Motor neuron (in vitro differentiated cells): ENCODE results near the gene LRRC27. TPM values are rescaled to one million over a fixed set of nuclear protein-coding genes. Genes with fewer than 3 reads are reported as not detected.

ENCODE experiments used
- ATAC-seq, 8 experiments: fragments of 200-7000 bp; cut with Tn5 transposase; replicated peaks in 6 of 8; 2 replicates each; pipeline ENCODE4 v1.8.0; 2021; ENCODE audit warnings: mild to moderate bottlenecking in 8 of 8, moderate library complexity in 8 of 8
- H3K27ac ChIP-seq, 2 donors: fragments of 250-450 bp; sonication (Bioruptor Pico); 2 replicates each; pipeline ENCODE4 v1.9.0; 2021; ENCODE audit warnings: antibody characterized with exemption in 2 of 2, mild to moderate bottlenecking in 2 of 2, moderate library complexity in 1 of 2
- H3K4me1 ChIP-seq, 2 donors: fragments of 250-450 bp; sonication (Bioruptor Pico); replicated peaks in 1 of 2; 2 replicates each; pipeline ENCODE4 v1.6.1; 2021; ENCODE audit warnings: antibody characterized with exemption in 2 of 2, mild to moderate bottlenecking in 2 of 2, moderate library complexity in 1 of 2
- H3K4me3 ChIP-seq, 5 donors: fragments of 250-450 bp; sonication (Bioruptor Pico); 2 replicates each; pipeline ENCODE4 v1.9.0; 2021; ENCODE audit warnings: antibody characterized with exemption in 5 of 5, mild to moderate bottlenecking in 5 of 5, moderate library complexity in 4 of 5
- WGBS, 10 experiments: fragments of 450-650 bp; shearing (Covaris generic); methylation state at CpG; one replicate each; pipeline ENCODE4 v1.0.0; 2022; 5-methylcytosine and 5-hydroxymethylcytosine counted together
- in situ Hi-C, 9 experiments: fragments of 400-800 bp; cut with MboI; loops; one replicate each; pipeline ENCODE4 v1.15.0; 2021; ENCODE audit warnings: low sequenced_read_pairs in 9 of 9, low pct_unique_long_range_greater_than_20kb in 2 of 9; ENCODE audit not compliant: unreplicated experiment in 9 of 9
- total RNA-seq, 8 experiments: library from RNA; unstranded; fragments of 300-600 nt; gene quantifications; 2 replicates each; pipeline versions ENCODE4 v1.2.3 to v1.2.4, GENCODE V29; 2022

Gene LRRC27
- total RNA-seq, 8 experiments from 2014 or later, result 7.2 to 21.5 (median 15.1) TPM

DNA sequence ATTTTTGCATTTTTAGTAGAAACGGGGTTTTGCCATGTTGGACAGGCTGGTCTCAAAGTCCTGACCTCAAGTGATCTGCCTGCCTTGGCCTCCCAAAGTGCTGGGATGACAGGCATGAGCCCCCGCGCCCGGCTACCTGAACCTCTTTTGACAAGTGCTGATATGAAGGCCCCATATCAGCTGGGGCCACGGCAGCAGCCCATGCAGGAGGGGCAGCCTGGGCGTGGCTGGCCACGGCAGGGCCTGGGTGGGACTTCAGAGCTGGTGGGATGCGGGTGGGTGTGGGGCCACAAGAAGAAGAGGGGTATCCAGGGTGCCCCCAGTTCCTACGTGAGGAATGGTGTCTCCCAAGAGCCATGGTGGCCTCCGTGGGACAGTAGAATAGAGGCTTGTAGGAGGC lies 6.9 kb downstream of the LRRC27 start:
- 67 to 100% (median 95%) methylated on average over 1 to 4 of the region's 10 CpGs; no CpG with 5 or more reads in 6 of the 10 experiments for WGBS, 10 experiments
- H3K4me3 ChIP-seq, result no peak overlapping the region
- ATAC-seq, result no peak
- no peak overlapping the region for H3K27ac ChIP-seq
- peaks cover 14 to 24% of the 10 kb centered on the region in 2 donors for H3K4me1 ChIP-seq
- in situ Hi-C loops, result loop anchor here in 4 of 9 experiments (25.0 kb wide), 2 partner anchors 102 to 127 kb away; no protein-coding TSS in a partner anchor

- in situ Hi-C loops, result loop anchor here in 4 of 9 experiments (25.0 kb wide), 2 partner anchors 102 to 127 kb away; no protein-coding TSS in a partner anchor
- Histone ChIP-seq H3K4me3 (no peak overlapping the region), H3K27ac (no peak overlapping the region), H3K4me1 (peaks cover 14 to 24% of the 10 kb centered on the region in 2 donors)
- ATAC-seq, result no peak
- 87 to 100% (median 100%) methylated on average over 1 to 3 of the region's 11 CpGs; no CpG with 5 or more reads in 3 of the 10 experiments for WGBS, 10 experiments
Measured at GRCh38 chr10:132339276-132339675, 7.3 kb downstream of the LRRC27 start.

- in situ Hi-C loops, result loop anchor here in 5 of 9 experiments (10.0 to 25.0 kb wide), 3 partner anchors 104 to 129 kb away; no protein-coding TSS in a partner anchor
- 74 to 100% (median 96%) methylated on average over 1 to 5 of the region's 6 CpGs; no CpG with 5 or more reads in 2 of the 10 experiments for WGBS, 10 experiments
- ATAC-seq, result no peak
Measured at GRCh38 chr10:132341017-132341416, 9.0 kb downstream of the LRRC27 start.

DNA sequence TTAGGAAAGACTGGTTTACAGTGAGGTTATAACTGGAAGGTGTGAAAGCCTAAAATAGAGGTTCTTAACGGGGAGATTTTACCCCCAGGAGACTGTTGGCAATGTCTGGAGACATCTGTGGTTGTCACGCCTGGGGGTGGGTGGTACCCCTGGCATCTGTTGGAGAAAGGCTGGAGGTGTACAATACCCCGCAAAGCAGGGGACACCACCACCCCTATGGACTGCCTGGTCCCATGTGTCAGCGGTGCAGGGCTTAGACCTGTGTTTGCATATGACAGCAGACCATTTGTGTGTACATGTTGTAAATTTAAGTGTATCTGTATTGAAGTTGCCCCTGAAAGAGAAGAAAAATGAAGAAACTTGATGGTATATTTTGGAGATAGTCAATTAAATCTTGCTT lies 9.8 kb downstream of the LRRC27 start:
- ATAC-seq, result no peak
- H3K4me1 ChIP-seq, result peaks cover 7 to 11% of the 10 kb centered on the region in 2 donors
- H3K4me3 ChIP-seq, result no peak overlapping the region
- in situ Hi-C loops, result loop anchor here in 5 of 9 experiments (10.0 to 25.0 kb wide), 3 partner anchors 104 to 129 kb away; no protein-coding TSS in a partner anchor
- no peak overlapping the region for H3K27ac ChIP-seq
- WGBS, 10 experiments, result 93 to 100% (median 100%) methylated on average over 1 to 4 of the region's 4 CpGs; no CpG with 5 or more reads in 2 of the 10 experiments

More at GRCh38 chr10:132341017-132341416, 9.0 kb downstream of the LRRC27 start:
- H3K27ac ChIP-seq, result no peak overlapping the region
- H3K4me1 ChIP-seq, result peaks cover 10 to 19% of the 10 kb centered on the region in 2 donors
- H3K4me3 ChIP-seq, result no peak overlapping the region

GRCh38 chr10:132342553-132342952 lies 10.6 kb downstream of the LRRC27 start:
- 84 to 100% (median 97%) methylated on average over 3 to 7 of the region's 7 CpGs; no CpG with 5 or more reads in 1 of the 10 experiments for WGBS, 10 experiments
- ATAC-seq, result no peak
- Histone ChIP-seq H3K27ac (no peak overlapping the region), H3K4me3 (no peak overlapping the region), H3K4me1 (peaks cover under 1 to 3% of the 10 kb centered on the region in 2 donors)
- in situ Hi-C loops, result loop anchor here in 5 of 9 experiments (10.0 to 25.0 kb wide), 3 partner anchors 105 to 130 kb away; no protein-coding TSS in a partner anchor

DNA sequence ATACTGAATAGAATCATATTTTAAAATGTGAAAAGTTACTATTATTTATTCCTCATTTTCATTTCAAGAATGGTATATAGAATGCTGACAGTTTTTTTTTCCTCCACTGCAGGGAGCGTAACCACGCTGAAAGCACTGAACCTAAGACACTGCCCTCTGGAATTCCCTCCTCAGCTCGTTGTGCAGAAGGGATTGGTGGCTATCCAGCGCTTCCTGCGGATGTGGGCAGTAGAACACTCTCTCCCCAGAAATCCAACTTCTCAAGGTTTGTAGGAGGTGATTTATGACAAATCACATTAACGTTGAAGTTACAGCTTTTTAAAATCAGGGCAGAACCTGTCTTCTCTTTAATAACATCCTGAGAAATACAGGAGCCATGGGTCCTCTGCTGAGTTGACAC lies 12.4 kb downstream of the LRRC27 start:
- in situ Hi-C loops, result loop anchor here in 5 of 9 experiments (10.0 to 25.0 kb wide), 3 partner anchors 107 to 132 kb away; no protein-coding TSS in a partner anchor
- no peak overlapping the region for H3K27ac ChIP-seq
- 77 to 100% (median 85%) methylated on average over 3 to 6 of the region's 6 CpGs; no CpG with 5 or more reads in 2 of the 10 experiments for WGBS, 10 experiments
- no peaks in the 10 kb centered on the region for H3K4me1 ChIP-seq
- H3K4me3 ChIP-seq, result no peak overlapping the region
- no peak for ATAC-seq

DNA sequence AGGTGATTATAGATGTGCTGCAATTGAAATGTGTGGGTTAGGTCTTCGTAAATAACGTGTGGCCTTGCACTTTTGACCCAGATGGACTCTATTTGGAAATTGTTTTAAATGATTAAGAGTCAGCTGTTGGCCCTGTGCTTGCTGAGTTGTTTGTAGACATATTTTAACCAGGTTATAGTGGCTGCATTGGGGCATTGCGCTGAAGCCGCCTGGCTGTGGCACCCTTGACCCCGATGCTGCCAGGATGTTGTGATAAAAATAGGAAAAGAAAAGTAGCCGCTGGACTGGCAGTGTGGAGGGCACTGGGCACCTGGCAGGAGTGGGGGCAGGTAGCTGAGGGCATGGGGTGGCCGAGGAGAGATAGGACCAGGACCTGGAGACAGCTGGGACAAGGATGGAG lies 13.4 kb downstream of the LRRC27 start:
- WGBS, 10 experiments, result 60 to 100% (median 90%) methylated on average over 1 to 7 of the region's 7 CpGs; no CpG with 5 or more reads in 1 of the 10 experiments
- no peak for ATAC-seq
- Histone ChIP-seq H3K4me3 (no peak overlapping the region), H3K27ac (no peak overlapping the region), H3K4me1 (no peaks in the 10 kb centered on the region)
- in situ Hi-C loops, result loop anchor here in 5 of 9 experiments (10.0 to 25.0 kb wide), 3 partner anchors 108 to 133 kb away; no protein-coding TSS in a partner anchor

- no peak overlapping the region for H3K27ac ChIP-seq
- peaks cover 0 to 2% of the 10 kb centered on the region in 2 donors for H3K4me1 ChIP-seq
- 55 to 93% (median 80%) methylated on average over 1 to 9 of the region's 9 CpGs; no CpG with 5 or more reads in 2 of the 10 experiments for WGBS, 10 experiments
- in situ Hi-C loops, result loop anchor here in 5 of 9 experiments (10.0 to 25.0 kb wide), 3 partner anchors 110 to 135 kb away; no protein-coding TSS in a partner anchor
- H3K4me3 ChIP-seq, result no peak overlapping the region
- no peak for ATAC-seq
Measured at GRCh38 chr10:132346806-132347205, 14.8 kb downstream of the LRRC27 start.

DNA sequence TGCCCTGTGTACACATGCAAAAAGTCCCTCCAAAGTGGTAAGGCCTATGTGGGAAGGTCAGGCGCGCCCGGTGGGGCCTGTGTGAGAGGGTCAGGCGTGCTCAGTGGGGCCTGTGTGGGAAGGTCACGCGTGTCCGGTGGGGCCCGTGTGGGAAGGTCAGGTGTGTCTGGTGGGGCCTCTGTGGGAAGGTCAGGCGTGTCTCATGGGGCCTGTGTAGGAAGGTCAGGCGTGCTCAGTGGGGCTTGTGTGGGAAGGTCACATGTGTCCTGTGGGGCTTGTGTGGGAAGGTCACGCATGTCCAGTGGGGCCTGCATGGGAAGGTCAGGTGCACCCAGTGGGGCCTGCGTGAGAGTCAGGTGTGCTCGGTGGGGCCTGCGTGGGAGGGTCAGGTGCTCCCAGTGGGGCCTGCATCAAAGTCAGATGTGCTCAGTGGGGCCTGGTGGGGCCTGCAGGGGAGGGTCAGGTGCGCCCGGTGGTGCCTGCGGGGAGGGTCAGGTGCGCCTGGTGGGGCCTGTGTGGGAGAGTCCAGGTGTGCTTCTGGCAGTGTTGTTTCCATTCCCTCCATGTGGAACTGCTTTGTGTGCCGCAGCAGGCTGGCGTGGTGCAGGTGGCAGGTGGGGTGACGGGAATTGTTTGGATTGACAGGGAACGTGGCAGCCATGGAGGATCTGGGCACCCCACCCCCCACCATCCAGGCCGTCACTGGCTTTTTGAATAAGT lies 15.4 kb downstream of the LRRC27 start:
- in situ Hi-C loops, result loop anchor here in 5 of 9 experiments (10.0 to 25.0 kb wide), 3 partner anchors 110 to 135 kb away; no protein-coding TSS in a partner anchor

DNA sequence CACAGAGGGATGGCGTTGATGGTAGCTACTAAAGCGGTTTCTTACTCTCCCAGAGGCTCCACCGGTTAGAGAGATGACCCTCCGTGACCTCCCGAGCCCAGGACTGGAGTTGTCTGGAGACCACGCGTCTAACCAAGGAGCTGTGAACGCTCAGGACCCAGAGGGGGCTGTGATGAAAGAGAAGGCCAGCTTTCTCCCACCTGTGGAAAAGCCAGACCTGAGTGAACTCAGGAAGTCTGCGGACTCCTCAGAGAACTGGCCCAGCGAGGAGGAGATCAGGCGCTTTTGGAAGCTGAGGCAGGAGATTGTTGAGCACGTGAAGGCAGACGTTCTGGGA lies 15.9 kb downstream of the LRRC27 start:
- WGBS, 10 experiments, result 76 to 100% (median 88%) methylated on average over 2 to 12 of the region's 13 CpGs; no CpG with 5 or more reads in 4 of the 10 experiments
- in situ Hi-C loops, result loop anchor here in 5 of 9 experiments (10.0 to 25.0 kb wide), 3 partner anchors 111 to 136 kb away; no protein-coding TSS in a partner anchor
- H3K4me3 ChIP-seq, result no peak overlapping the region
- no peak for ATAC-seq
- H3K4me1 ChIP-seq, result peaks cover 0 to 5% of the 10 kb centered on the region in 2 donors
- no peak overlapping the region for H3K27ac ChIP-seq

More for the DNA sequence above, 15.4 kb downstream of the LRRC27 start:
- H3K4me1 ChIP-seq, result peaks cover 0 to 2% of the 10 kb centered on the region in 2 donors
- 83 to 100% (median 98%) methylated on average over 1 to 4 of the region's 23 CpGs; no CpG with 5 or more reads in 6 of the 10 experiments for WGBS, 10 experiments
- no peak overlapping the region for H3K4me3 ChIP-seq
- no peak for ATAC-seq
- no peak overlapping the region for H3K27ac ChIP-seq

GRCh38 chr10:132349766-132350165 lies 17.8 kb downstream of the LRRC27 start:
- Histone ChIP-seq H3K4me3 (no peak overlapping the region), H3K27ac (no peak overlapping the region), H3K4me1 (peaks cover 0 to 11% of the 10 kb centered on the region in 2 donors)
- in situ Hi-C loops, result loop anchor here in 6 of 9 experiments (10.0 to 25.0 kb wide), 3 partner anchors 112 to 137 kb away; no protein-coding TSS in a partner anchor
- no peak for ATAC-seq
- WGBS, 10 experiments, result 80 to 93% (median 81%) methylated on average over 1 to 5 of the region's 6 CpGs; no CpG with 5 or more reads in 6 of the 10 experiments

DNA sequence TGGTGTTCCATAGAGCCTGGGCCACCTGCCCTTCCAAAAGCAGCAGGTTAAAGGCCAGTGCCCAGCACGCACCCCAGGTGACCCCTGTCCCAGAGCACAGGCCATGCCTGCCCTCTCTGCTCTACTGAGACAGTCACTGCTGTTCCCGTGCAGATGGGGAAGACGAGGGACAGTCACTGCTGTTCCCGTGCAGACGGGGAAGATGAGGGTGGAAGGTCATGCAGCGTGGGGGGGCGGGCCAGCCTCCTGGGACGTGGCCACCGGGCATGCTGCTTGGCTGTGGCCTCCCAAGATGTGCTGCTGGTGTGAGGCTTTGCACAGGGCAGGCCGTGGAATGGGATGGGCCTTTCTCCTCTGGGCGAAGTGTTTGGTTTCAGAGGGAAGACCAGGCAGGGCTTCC lies 18.4 kb downstream of the LRRC27 start:
- Histone ChIP-seq H3K27ac (no peak overlapping the region), H3K4me1 (peaks cover 0 to 13% of the 10 kb centered on the region in 2 donors), H3K4me3 (no peak overlapping the region)
- 70% methylated on average over 2 of the region's 11 CpGs; no CpG with 5 or more reads in 9 of the 10 experiments for WGBS, 10 experiments
- ATAC-seq, result no peak
- in situ Hi-C loops, result loop anchor here in 1 of 9 experiments (10.0 kb wide), 1 partner anchor 126 kb away; no protein-coding TSS in a partner anchor
